ENCODE data around the gene TRIM3. TPM values are rescaled to one million over a fixed set of nuclear protein-coding genes. Genes with fewer than 3 reads are reported as not detected.
A peak's percentile ranks its signal among the peaks of the same experiment; 100 is the strongest.

The TRIM3 gene
- total RNA-seq, 1 donor from 2014 or later = 18.9 TPM

DNA sequence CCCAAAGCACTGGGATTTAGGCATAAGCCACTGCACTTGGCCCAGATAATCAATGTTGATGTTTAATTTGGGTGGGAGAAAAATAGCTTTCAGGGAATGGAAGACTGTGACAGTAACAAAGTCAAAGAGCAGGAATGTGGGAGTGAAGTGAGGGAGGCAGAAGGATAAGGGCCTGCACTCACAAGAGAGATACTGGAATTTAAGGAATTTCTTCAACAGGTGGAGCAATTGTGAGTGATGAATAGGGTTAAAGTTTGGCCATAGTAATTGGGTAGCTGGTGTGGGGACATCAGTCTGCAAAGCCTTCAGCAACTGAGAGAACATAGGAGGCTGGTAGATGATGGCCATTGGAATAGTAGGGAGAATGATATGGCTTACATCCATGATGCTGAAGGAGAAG, 46.2 kb downstream of the TRIM3 start:
- ATAC-seq (no peak), DNase-seq (no peak)
- no peaks in the 10 kb centered on the region for H3K4me1 ChIP-seq
- no peak overlapping the region for H3K27ac ChIP-seq
- TF ChIP-seq, protein P1, sequence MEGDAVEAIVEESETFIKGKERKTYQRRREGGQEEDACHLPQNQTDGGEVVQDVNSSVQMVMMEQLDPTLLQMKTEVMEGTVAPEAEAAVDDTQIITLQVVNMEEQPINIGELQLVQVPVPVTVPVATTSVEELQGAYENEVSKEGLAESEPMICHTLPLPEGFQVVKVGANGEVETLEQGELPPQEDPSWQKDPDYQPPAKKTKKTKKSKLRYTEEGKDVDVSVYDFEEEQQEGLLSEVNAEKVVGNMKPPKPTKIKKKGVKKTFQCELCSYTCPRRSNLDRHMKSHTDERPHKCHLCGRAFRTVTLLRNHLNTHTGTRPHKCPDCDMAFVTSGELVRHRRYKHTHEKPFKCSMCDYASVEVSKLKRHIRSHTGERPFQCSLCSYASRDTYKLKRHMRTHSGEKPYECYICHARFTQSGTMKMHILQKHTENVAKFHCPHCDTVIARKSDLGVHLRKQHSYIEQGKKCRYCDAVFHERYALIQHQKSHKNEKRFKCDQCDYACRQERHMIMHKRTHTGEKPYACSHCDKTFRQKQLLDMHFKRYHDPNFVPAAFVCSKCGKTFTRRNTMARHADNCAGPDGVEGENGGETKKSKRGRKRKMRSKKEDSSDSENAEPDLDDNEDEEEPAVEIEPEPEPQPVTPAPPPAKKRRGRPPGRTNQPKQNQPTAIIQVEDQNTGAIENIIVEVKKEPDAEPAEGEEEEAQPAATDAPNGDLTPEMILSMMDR (IDR thresholded peaks at IDR 0.05) = no peak
- no peaks in the 10 kb centered on the region for H3K36me3 ChIP-seq
- H3K9me3 ChIP-seq = no peaks in the 10 kb centered on the region
- intact Hi-C loops (cut with DNase I) = no loop called here
- H3K27me3 ChIP-seq (ENCODE audit: low read depth) = peaks cover 5% of the 10 kb centered on the region
- H3K4me3 ChIP-seq = no peak overlapping the region

DNA sequence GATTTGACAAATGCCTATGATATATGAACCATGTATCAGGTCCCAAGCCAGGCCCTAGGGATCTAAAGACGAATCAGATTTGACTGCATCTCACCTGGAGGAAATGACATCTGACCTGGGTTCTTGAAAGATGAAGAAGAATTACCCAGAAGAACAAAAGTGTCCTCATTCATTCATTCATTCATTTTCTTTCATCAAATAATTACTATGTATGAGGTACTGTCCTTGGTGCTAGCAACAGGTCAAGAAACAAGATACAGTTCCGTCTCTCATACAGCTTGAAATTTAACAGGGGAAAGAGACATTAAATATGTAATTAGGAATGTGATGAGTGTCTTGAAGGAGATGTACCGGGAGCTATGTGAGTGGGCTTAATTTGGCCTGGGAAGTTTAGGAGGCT, 53.1 kb downstream of the TRIM3 start:
- H3K27ac ChIP-seq = no peak overlapping the region
- no peaks in the 10 kb centered on the region for H3K36me3 ChIP-seq
- H3K27me3 ChIP-seq (ENCODE audit: low read depth) = peaks cover 9% of the 10 kb centered on the region
- ATAC-seq (no peak), DNase-seq (no peak)
- H3K4me3 ChIP-seq = no peak overlapping the region
- intact Hi-C loops (cut with DNase I) = no loop called here
- no peaks in the 10 kb centered on the region for H3K9me3 ChIP-seq
- H3K4me1 ChIP-seq = peaks cover 21% of the 10 kb centered on the region
- TF ChIP-seq, protein P1 (IDR thresholded peaks at IDR 0.05) = no peak

DNA sequence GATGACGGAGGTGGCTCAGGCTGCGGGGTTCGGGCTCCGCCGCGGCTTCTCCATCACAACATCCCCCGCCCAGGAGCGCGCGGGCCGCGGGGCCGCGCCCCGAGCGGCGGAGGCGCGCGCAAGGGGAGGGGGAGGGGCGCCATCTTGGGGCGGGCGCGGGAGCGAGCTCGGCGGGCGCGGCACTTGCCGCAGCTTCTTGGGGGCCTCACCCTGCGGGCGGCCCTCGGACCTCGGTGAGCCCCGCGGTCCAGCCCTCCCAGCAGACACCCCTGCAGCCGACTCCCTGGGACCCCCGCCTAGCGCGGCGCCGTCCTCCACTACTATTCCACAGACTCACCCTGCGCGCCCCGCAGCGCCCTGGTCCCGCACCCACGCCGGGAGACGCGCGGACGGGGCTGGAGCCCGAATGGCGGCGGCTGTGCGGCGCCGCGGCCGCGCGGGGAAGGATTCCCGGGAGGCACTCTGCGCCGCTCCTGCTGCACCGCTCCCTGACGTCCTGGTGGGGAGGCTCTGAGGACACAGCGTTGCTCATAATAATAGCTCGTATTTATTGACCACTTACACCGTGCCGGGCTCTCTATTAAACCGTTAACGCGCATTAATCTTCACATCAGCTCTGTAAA, 54.6 kb downstream of the TRIM3 start, which contains the start of gene APBB1:
TSS of gene APBB1 (minus strand) at position 86 of the 623 bp plus-strand sequence. CDS start 7,747 bp downstream, outside the sequence.
- Histone ChIP-seq H3K27me3 (ENCODE audit: low read depth) (peaks cover 7% of the 10 kb centered on the region), H3K4me1 (peaks cover 35% of the 10 kb centered on the region), H3K4me3 (peak within 1 kb of the TSS; percentile 75), H3K9me3 (no peaks in the 10 kb centered on the region), H3K27ac (peak within 1 kb of the TSS; percentile 92), H3K36me3 (no peaks in the 10 kb centered on the region)
- DNase-seq (peak; percentile 71), ATAC-seq (peak; percentile 94 to 96)
- TF ChIP-seq, protein P1 (IDR thresholded peaks at IDR 0.05) = no peak
- intact Hi-C loops (cut with DNase I) = no loop called here

DNA sequence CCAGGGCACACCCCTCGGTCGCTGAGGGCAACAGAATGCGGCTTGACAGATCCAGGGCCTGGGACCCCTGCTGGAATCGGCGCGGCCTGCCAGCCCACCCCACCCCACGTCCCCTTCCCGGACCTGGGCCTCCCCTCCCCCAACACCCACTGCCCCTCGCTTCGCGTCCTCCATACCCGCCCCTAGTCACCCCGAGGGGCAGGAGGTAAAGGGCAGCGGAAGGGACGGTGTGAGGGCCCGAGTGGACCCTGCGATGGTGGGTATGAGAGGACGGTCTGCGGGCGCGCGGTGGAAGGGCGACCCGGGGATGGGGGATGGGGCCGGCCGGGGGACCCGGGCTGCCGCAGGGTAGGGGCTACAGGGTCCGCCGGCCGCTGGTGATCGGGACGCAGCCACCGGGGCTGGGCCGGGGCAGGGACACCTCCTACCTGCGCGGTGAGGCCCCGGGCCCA, 55.2 kb downstream of the TRIM3 start:
- Histone ChIP-seq H3K9me3 (no peaks in the 10 kb centered on the region), H3K4me3 (peak overlapping the region; percentile 75), H3K27ac (peak overlapping the region; percentile 92), H3K4me1 (peaks cover 35% of the 10 kb centered on the region), H3K27me3 (ENCODE audit: low read depth) (peaks cover 4% of the 10 kb centered on the region), H3K36me3 (no peaks in the 10 kb centered on the region)
- intact Hi-C loops (cut with DNase I) = no loop called here
- ATAC-seq = peak in 1 of 2 donors; percentile 58
- TF ChIP-seq, protein P1 (IDR thresholded peaks at IDR 0.05) = no peak
- DNase-seq = no peak

DNA sequence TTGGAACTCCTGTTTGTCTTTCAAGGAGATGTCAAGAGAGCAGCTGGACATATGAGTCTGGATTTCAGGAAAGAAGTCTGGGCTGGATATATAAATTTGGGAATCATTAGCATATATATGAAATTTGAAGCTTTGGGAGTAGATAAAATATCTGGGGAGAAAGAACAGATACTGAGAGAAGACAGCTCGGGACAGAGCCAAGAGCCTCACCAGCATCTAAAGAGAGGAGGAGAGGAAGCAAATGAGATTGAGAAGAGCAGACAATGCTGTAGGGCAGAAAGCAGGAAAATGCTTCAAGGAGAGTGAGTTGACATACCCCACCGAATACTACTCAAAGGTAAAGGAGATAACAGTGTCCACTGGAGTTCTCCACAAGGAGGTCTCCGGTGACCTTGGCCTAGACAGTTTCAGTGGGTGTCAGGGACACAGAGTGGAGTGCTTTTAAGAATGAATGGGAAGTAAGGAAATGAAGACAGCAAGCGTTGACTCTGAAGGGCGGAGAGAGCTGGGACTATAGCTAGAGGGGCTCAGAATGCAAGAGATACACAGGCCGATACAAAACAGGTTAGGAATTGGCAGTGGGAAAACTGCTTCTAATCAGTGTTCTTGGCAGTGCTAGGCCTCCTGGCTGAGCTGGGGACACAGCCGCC, 55.7 kb downstream of the TRIM3 start:
- peaks cover 4% of the 10 kb centered on the region for H3K27me3 ChIP-seq (ENCODE audit: low read depth)
- peak overlapping the region; percentile 92 for H3K27ac ChIP-seq
- DNase-seq (no peak), ATAC-seq (peak in 1 of 2 donors; percentile 71)
- TF ChIP-seq, protein P1 (IDR thresholded peaks at IDR 0.05) = no peak
- peaks cover 35% of the 10 kb centered on the region for H3K4me1 ChIP-seq
- H3K9me3 ChIP-seq = no peaks in the 10 kb centered on the region
- no peaks in the 10 kb centered on the region for H3K36me3 ChIP-seq
- intact Hi-C loops (cut with DNase I) = no loop called here
- peak overlapping the region; percentile 75 for H3K4me3 ChIP-seq
